Measurements from ENCODE around the gene FRMD5.
"Not testable (repeated sequence)": the region's sequence is repeated elsewhere in the genome, so short reads cannot be mapped to it uniquely, and the experiment has no call there.

DNA sequence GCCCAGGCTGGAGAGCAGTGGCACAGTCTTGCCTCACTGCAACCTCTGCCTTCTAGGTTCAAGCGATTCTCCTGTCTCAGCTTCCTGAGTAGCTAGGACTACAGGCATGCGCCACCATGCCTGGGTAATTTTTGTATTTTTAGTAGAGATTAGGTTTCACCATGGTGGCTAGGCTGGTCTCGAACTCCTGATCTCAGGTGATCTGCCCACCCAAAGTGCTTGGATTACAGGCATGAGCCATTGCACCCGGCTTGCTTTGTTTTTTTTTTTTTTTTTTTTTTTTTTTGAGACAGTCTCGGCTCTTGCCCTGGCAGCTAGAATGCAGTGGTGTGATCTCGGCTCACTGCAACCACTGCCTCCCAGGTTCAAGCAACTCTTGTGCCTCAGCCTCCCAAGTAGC is 362.6 kb downstream of the FRMD5 start:
- TF ChIP-seq EZH2 (IDR thresholded peaks at IDR 0.05; ENCODE audit: borderline replicate concordance, low read depth, low read length, severe bottlenecking) = not testable (repeated sequence)
- TF ChIP-seq, protein P1, sequence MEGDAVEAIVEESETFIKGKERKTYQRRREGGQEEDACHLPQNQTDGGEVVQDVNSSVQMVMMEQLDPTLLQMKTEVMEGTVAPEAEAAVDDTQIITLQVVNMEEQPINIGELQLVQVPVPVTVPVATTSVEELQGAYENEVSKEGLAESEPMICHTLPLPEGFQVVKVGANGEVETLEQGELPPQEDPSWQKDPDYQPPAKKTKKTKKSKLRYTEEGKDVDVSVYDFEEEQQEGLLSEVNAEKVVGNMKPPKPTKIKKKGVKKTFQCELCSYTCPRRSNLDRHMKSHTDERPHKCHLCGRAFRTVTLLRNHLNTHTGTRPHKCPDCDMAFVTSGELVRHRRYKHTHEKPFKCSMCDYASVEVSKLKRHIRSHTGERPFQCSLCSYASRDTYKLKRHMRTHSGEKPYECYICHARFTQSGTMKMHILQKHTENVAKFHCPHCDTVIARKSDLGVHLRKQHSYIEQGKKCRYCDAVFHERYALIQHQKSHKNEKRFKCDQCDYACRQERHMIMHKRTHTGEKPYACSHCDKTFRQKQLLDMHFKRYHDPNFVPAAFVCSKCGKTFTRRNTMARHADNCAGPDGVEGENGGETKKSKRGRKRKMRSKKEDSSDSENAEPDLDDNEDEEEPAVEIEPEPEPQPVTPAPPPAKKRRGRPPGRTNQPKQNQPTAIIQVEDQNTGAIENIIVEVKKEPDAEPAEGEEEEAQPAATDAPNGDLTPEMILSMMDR (IDR thresholded peaks at IDR 0.05; ENCODE audit: borderline replicate concordance, extremely low read depth, low read length, poor library complexity, severe bottlenecking) = not testable (repeated sequence)
